ENCODE results near the gene ARID5B. TPM values are rescaled to one million over a fixed set of nuclear protein-coding genes. Genes with fewer than 3 reads are reported as not detected.

Gene ARID5B
- total RNA-seq, 1 donor from 2014 or later, result 13.7 TPM

GRCh38 chr10:61878740-61879068 lies 22.8 kb upstream of the ARID5B start:
- no peaks in the 10 kb centered on the region for H3K4me1 ChIP-seq
- intact Hi-C loops (cut with micrococcal nuclease), result no loop called here
- no peak overlapping the region for H3K4me3 ChIP-seq
- TF ChIP-seq, protein P1, sequence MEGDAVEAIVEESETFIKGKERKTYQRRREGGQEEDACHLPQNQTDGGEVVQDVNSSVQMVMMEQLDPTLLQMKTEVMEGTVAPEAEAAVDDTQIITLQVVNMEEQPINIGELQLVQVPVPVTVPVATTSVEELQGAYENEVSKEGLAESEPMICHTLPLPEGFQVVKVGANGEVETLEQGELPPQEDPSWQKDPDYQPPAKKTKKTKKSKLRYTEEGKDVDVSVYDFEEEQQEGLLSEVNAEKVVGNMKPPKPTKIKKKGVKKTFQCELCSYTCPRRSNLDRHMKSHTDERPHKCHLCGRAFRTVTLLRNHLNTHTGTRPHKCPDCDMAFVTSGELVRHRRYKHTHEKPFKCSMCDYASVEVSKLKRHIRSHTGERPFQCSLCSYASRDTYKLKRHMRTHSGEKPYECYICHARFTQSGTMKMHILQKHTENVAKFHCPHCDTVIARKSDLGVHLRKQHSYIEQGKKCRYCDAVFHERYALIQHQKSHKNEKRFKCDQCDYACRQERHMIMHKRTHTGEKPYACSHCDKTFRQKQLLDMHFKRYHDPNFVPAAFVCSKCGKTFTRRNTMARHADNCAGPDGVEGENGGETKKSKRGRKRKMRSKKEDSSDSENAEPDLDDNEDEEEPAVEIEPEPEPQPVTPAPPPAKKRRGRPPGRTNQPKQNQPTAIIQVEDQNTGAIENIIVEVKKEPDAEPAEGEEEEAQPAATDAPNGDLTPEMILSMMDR (IDR thresholded peaks at IDR 0.05; ENCODE audit: borderline replicate concordance), result no peak
- H3K27me3 ChIP-seq (ENCODE audit: low read depth), result no peaks in the 10 kb centered on the region
- H3K9me3 ChIP-seq (replicated peaks), result no peaks in the 10 kb centered on the region
- DNase-seq, result no peak
- no peaks in the 10 kb centered on the region for H3K36me3 ChIP-seq
- no peak overlapping the region for H3K27ac ChIP-seq (replicated peaks)

DNA sequence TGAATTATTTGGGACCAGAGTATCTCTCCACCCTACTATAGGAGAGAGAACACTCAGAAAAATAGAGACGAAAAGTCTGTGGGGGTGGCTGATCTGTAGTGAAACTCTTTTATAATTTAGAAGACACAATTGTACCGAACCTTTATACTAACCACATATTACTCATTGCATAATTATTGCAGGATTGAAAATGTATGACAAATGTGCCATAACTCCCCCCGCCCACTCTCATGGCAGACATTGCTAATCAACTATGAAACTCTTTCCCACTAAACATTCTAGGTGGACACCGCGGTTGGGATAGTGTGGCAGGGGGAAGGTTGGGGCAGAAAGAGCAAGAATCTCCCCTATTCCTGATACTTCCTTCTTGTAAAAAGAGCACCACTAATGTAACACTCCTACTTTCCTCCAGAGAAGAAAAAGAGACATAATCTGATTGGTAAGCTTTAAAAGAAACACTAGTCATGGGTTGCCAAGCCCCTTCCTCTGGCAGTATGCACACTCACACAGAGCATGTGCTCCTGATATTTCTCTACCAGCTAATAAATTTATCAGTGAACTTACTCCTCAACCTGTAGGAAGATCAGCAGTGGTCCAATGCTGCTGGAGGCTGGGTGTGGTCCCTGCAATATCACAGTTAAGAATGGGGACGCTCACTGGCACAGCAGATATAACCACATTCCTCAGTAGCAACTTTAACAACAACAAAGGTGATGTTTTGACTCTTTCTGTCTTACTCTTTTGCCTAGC lies 18.7 kb upstream of the ARID5B start:
- intact Hi-C loops (cut with micrococcal nuclease), result no loop called here
- Histone ChIP-seq H3K27ac (replicated peaks) (no peak overlapping the region), H3K27me3 (ENCODE audit: low read depth) (no peaks in the 10 kb centered on the region), H3K9me3 (replicated peaks) (no peaks in the 10 kb centered on the region), H3K36me3 (no peaks in the 10 kb centered on the region), H3K4me1 (no peaks in the 10 kb centered on the region), H3K4me3 (no peak overlapping the region)
- DNase-seq, result no peak
- TF ChIP-seq, protein P1 (IDR thresholded peaks at IDR 0.05; ENCODE audit: borderline replicate concordance), result no peak

DNA sequence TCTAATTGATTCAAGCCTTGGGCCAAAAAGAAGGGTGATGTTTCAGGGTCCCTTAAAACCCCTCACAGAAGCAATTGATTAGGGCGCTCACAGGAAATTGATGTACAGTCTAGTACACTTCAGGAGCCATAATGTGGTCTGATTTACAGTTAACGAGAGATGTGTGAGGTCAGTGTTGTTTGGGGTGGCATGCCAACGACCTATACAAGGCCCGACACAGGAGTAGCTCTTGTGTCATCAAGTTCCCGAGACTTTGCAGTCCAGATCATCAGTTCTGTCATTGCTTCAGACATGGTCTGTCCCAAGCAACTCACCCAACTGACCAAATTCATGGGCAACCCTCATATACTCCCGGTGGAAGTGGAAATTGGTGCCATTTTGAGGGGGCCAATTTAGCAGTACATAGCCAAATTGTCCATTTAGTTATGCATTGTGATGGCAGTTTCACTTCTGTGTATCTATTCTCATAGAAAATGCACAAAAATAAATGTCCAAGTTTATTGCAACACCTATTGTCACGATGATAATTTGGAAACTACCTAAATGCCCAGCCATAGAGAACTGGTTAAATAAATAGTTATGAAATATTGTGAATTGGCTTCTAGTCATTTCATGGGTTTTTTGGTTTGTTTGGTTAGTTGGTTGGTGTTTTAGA lies 18.0 kb upstream of the ARID5B start:
- no peaks in the 10 kb centered on the region for H3K36me3 ChIP-seq
- no peak overlapping the region for H3K27ac ChIP-seq (replicated peaks)
- H3K9me3 ChIP-seq (replicated peaks), result no peaks in the 10 kb centered on the region
- no peaks in the 10 kb centered on the region for H3K27me3 ChIP-seq (ENCODE audit: low read depth)
- no peaks in the 10 kb centered on the region for H3K4me1 ChIP-seq
- TF ChIP-seq, protein P1 (IDR thresholded peaks at IDR 0.05; ENCODE audit: borderline replicate concordance), result no peak
- no peak overlapping the region for H3K4me3 ChIP-seq
- intact Hi-C loops (cut with micrococcal nuclease), result no loop called here
- no peak for DNase-seq

DNA sequence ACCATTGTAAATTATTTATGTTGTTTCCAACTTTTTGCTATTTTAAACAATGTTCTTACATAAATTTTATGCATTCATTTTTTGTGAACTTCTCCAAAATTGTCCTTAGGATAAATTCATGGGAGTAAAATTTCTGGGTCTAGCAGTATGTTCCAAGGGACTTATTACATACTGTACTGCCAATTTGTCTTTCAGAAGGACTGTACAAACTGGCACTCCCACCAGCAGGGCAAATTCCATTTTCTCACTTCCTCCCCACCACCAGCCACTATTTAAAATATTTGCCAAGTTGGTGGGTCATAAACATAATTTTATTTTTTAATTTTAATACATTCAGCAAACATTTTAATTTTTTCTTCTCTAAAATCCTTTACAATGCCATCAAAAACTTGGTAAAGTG lies 13.7 kb upstream of the ARID5B start:
- intact Hi-C loops (cut with micrococcal nuclease), result no loop called here
- Histone ChIP-seq H3K4me3 (no peak overlapping the region), H3K36me3 (no peaks in the 10 kb centered on the region), H3K9me3 (replicated peaks) (no peaks in the 10 kb centered on the region), H3K4me1 (no peaks in the 10 kb centered on the region), H3K27me3 (ENCODE audit: low read depth) (no peaks in the 10 kb centered on the region), H3K27ac (replicated peaks) (no peak overlapping the region)
- TF ChIP-seq, protein P1 (IDR thresholded peaks at IDR 0.05; ENCODE audit: borderline replicate concordance), result no peak
- DNase-seq, result no peak

DNA sequence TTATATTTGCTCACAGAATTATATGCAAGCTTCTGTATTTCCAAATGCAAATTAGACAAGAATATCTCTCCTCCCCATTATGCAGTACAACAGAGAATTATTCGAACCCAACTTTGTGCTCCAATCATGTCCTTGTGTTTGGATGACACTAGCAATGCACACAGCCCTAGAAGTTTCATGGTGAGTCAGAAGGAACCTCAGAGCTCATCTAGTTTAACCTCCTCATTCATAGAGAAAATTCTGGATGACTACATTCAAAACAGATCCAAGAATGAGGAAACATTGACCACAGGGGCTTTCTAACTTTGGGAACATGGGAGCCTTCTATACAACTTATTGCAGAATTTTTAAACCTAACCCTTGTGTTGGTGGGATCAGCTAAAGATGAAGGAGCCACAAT lies 12.8 kb upstream of the ARID5B start:
- DNase-seq, result no peak
- H3K36me3 ChIP-seq, result no peaks in the 10 kb centered on the region
- intact Hi-C loops (cut with micrococcal nuclease), result no loop called here
- no peaks in the 10 kb centered on the region for H3K9me3 ChIP-seq (replicated peaks)
- no peak overlapping the region for H3K27ac ChIP-seq (replicated peaks)
- no peaks in the 10 kb centered on the region for H3K27me3 ChIP-seq (ENCODE audit: low read depth)
- TF ChIP-seq, protein P1 (IDR thresholded peaks at IDR 0.05; ENCODE audit: borderline replicate concordance), result no peak
- no peaks in the 10 kb centered on the region for H3K4me1 ChIP-seq
- no peak overlapping the region for H3K4me3 ChIP-seq

Data from left ventricle myocardium inferior (tissue), 1 donor.